GM18498 (cell line): ENCODE results near the gene ATP6V0D1.

Source experiments
- ATAC-seq: cut with Tn5 transposase; IDR thresholded peaks from one replicate; pipeline ENCODE4 v1.9.1; 2021; ENCODE audit warnings: mild to moderate bottlenecking, moderate library complexity; ENCODE audit not compliant: unreplicated experiment

ATP6V0D1 gene

GRCh38 chr16:67394155-67395104 lies 86.5 kb downstream of the ATP6V0D1 start:
- no peak for ATAC-seq

GRCh38 chr16:67393788-67394154 lies 87.2 kb downstream of the ATP6V0D1 start:
- no peak for ATAC-seq

- ATAC-seq, result no peak
These were observed 87.7 kb downstream of the ATP6V0D1 start, which contains the start of gene TPPP3 for GRCh38 chr16:67393111-67393787. TPPP3 (minus strand) TSS chr16:67393498; CDS start chr16:67391111, 2,387 bp downstream.

- no peak for ATAC-seq
These were observed 88.5 kb downstream of the ATP6V0D1 start for GRCh38 chr16:67392301-67393059.

GRCh38 chr16:67391424-67392300 lies 89.3 kb downstream of the ATP6V0D1 start:
- ATAC-seq, result no peak

- ATAC-seq, result no peak
These were observed 90.0 kb downstream of the ATP6V0D1 start for GRCh38 chr16:67390816-67391423.

- no peak for ATAC-seq
These were observed 90.8 kb downstream of the ATP6V0D1 start for GRCh38 chr16:67389911-67390815.

GRCh38 chr16:67388591-67388990 lies 92.4 kb downstream of the ATP6V0D1 start:
- no peak for ATAC-seq

- no peak for ATAC-seq
These were observed 92.8 kb downstream of the ATP6V0D1 start for GRCh38 chr16:67388191-67388590.
